Hepatocyte (in vitro differentiated cells): ENCODE measurements around the gene DOK6. TPM values are rescaled to one million over a fixed set of nuclear protein-coding genes. Genes with fewer than 3 reads are reported as not detected.
A peak's percentile ranks its signal among the peaks of the same experiment; 100 is the strongest.

Experiments used
- DNase-seq: peaks from one replicate; pipeline ENCODE4 v3.0.0-alpha.2; 2016; ENCODE audit warnings: low spot score
- H2AFZ ChIP-seq: fragments of 200-600 bp; sonication (generic); 2 replicates; pipeline ENCODE4 v1.6.0; 2016; ENCODE audit warnings: antibody characterized with exemption, mild to moderate bottlenecking
- H3K27ac ChIP-seq: fragments of 200-600 bp; sonication (generic); 2 replicates; pipeline ENCODE4 v1.5.1; 2016; ENCODE audit warnings: mild to moderate bottlenecking
- H3K27me3 ChIP-seq: fragments of 200-600 bp; sonication (generic); 2 replicates; pipeline ENCODE4 v1.6.1; 2016
- H3K36me3 ChIP-seq: fragments of 200-600 bp; sonication (generic); replicated peaks from 2 replicates; pipeline ENCODE4 v1.5.1; 2016; ENCODE audit warnings: low read depth; ENCODE audit not compliant: insufficient read depth
- H3K4me1 ChIP-seq: fragments of 200-600 bp; sonication (generic); 2 replicates; pipeline ENCODE4 v1.5.1; 2016; ENCODE audit warnings: mild to moderate bottlenecking, moderate library complexity; ENCODE audit not compliant: insufficient read depth
- H3K4me2 ChIP-seq: fragments of 200-600 bp; sonication (generic); 2 replicates; pipeline ENCODE4 v1.6.0; 2016
- H3K4me3 ChIP-seq: fragments of 200-600 bp; sonication (generic); 2 replicates; pipeline ENCODE4 v1.5.1; 2016; ENCODE audit warnings: mild to moderate bottlenecking
- H3K79me2 ChIP-seq: fragments of 200-600 bp; sonication (generic); 2 replicates; pipeline ENCODE4 v1.6.0; 2017; ENCODE audit warnings: mild to moderate bottlenecking
- H3K9me2 ChIP-seq: fragments of 200-600 bp; sonication (generic); replicated peaks from 2 replicates; pipeline ENCODE4 v1.6.0; 2017; ENCODE audit warnings: mild to moderate bottlenecking; ENCODE audit not compliant: insufficient read depth
- H3K9me3 ChIP-seq: fragments of 200-600 bp; sonication (generic); 2 replicates; pipeline ENCODE4 v1.5.1; 2016; ENCODE audit warnings: low read depth, mild to moderate bottlenecking
- H4K20me1 ChIP-seq: fragments of 200-600 bp; sonication (generic); 2 replicates; pipeline ENCODE4 v1.6.0; 2016; ENCODE audit warnings: mild to moderate bottlenecking; ENCODE audit not compliant: insufficient read depth, poor library complexity, severe bottlenecking
- CTCF ChIP-seq: fragments of 200-600 bp; sonication (generic); IDR thresholded peaks from 2 replicates; pipeline ENCODE4 v1.5.1; 2016; ENCODE audit warnings: antibody characterized with exemption, mild to moderate bottlenecking; ENCODE audit not compliant: poor library complexity
- EZH2 ChIP-seq: fragments of 200-600 bp; sonication (generic); IDR thresholded peaks from 2 replicates; pipeline ENCODE4 v1.6.1; 2016; ENCODE audit warnings: antibody characterized with exemption, mild to moderate bottlenecking, borderline replicate concordance
- EZH2phosphoT487 ChIP-seq: fragments of 200-600 bp; sonication (generic); IDR thresholded peaks from one replicate; pipeline ENCODE4 v1.6.1; 2018; ENCODE audit warnings: antibody characterized with exemption, mild to moderate bottlenecking, low read depth, moderate library complexity; ENCODE audit not compliant: unreplicated experiment, severe bottlenecking
- WGBS: methylation state at CpG from one replicate; pipeline ENCODE4 v1.1.6; 2016; ENCODE audit warnings: low lambda C conversion rate; ENCODE audit errors: missing lambda C conversion rate; 5-methylcytosine and 5-hydroxymethylcytosine counted together
- polyA plus RNA-seq: library from polyadenylated mRNA; unstranded; fragments of >200 nt; fragmentation: Nextera tagmentation; extraction: Ambion mirVana; gene quantifications from 2 replicates; pipeline ENCODE4 v1.2.1, GENCODE V29; 2016
- total RNA-seq: library from RNA; depleted of rRNA; stranded (reverse); fragments of >200 nt; gene quantifications from 2 replicates; pipeline ENCODE4 v1.2.3, GENCODE V29; 2014

Gene DOK6
- total and polyA plus RNA-seq, 2 experiments from 2014 or later: 2.6 to 4.0 TPM

- DNase-seq: no peak
- Histone ChIP-seq H3K9me2 (no peaks in the 10 kb centered on the region), H3K27me3 (no peaks in the 10 kb centered on the region), H3K4me3 (no peak overlapping the region), H3K27ac (no peak overlapping the region), H3K9me3 (no peaks in the 10 kb centered on the region), H2AFZ (no peak overlapping the region), H3K79me2 (no peaks in the 10 kb centered on the region), H3K4me2 (no peak overlapping the region), H4K20me1 (no peaks in the 10 kb centered on the region), H3K4me1 (no peaks in the 10 kb centered on the region), H3K36me3 (no peaks in the 10 kb centered on the region)
- TF ChIP-seq EZH2phosphoT487 (no peak), CTCF (no peak), EZH2 (no peak)
- 69% methylated on average over 4 of the region's 4 CpGs for WGBS
These were observed 362.3 kb downstream of the DOK6 start for GRCh38 chr18:69763002-69763401.

DNA sequence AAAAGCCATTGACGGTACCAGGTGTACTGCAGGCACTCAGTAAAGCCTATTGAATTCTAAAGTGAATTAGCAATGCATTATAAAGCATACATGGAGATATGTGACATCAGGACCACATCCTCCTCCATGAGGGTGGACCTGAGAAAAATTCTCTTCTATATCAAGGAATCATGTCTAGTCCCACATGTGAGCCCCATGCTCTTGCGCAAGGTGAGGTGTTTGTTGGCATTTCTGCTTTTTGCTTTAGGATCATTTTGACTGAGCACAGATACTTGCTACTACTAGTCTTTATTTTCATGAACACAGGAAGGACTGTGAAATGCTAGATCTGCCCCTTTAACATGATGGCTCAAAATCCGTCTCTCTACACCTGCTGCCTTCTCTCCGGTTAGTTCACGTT lies 363.1 kb downstream of the DOK6 start:
- H3K36me3 ChIP-seq: no peaks in the 10 kb centered on the region

GRCh38 chr18:69770238-69770637 lies 369.6 kb downstream of the DOK6 start:
- Histone ChIP-seq H3K9me2 (no peaks in the 10 kb centered on the region), H3K79me2 (no peaks in the 10 kb centered on the region), H3K27ac (no peak overlapping the region), H3K4me2 (peak overlapping the region; percentile 1), H3K4me3 (no peak overlapping the region), H2AFZ (no peak overlapping the region), H3K4me1 (no peaks in the 10 kb centered on the region), H4K20me1 (no peaks in the 10 kb centered on the region), H3K27me3 (no peaks in the 10 kb centered on the region), H3K9me3 (no peaks in the 10 kb centered on the region), H3K36me3 (no peaks in the 10 kb centered on the region)
- DNase-seq: no peak
- 23% methylated on average over 4 of the region's 4 CpGs for WGBS
- TF ChIP-seq EZH2phosphoT487: no peak
- TF ChIP-seq EZH2: no peak
- TF ChIP-seq CTCF: no peak

More for the DNA sequence above, 363.1 kb downstream of the DOK6 start:
- DNase-seq: no peak
- Histone ChIP-seq H3K9me3 (no peaks in the 10 kb centered on the region), H3K27me3 (no peaks in the 10 kb centered on the region), H3K4me2 (no peak overlapping the region), H2AFZ (no peak overlapping the region), H3K4me3 (no peak overlapping the region), H4K20me1 (no peaks in the 10 kb centered on the region), H3K9me2 (no peaks in the 10 kb centered on the region), H3K79me2 (no peaks in the 10 kb centered on the region), H3K4me1 (no peaks in the 10 kb centered on the region), H3K27ac (no peak overlapping the region)
- TF ChIP-seq EZH2phosphoT487: no peak
- TF ChIP-seq CTCF: no peak
- no peak for TF ChIP-seq EZH2
- WGBS: 93% methylated on average over 5 of the region's 5 CpGs

- H3K4me1 ChIP-seq: no peaks in the 10 kb centered on the region
- H3K4me3 ChIP-seq: no peak overlapping the region
- H3K79me2 ChIP-seq: no peaks in the 10 kb centered on the region
- WGBS: 28% methylated on average over 3 of the region's 3 CpGs
- TF ChIP-seq EZH2: no peak
- TF ChIP-seq EZH2phosphoT487: no peak
- TF ChIP-seq CTCF: no peak
- DNase-seq: no peak
- no peaks in the 10 kb centered on the region for H3K9me2 ChIP-seq
- no peaks in the 10 kb centered on the region for H3K27me3 ChIP-seq
- no peaks in the 10 kb centered on the region for H3K36me3 ChIP-seq
- H4K20me1 ChIP-seq: no peaks in the 10 kb centered on the region
- no peak overlapping the region for H3K4me2 ChIP-seq
- H3K9me3 ChIP-seq: no peaks in the 10 kb centered on the region
- H2AFZ ChIP-seq: no peak overlapping the region
- no peak overlapping the region for H3K27ac ChIP-seq
These were observed 374.1 kb downstream of the DOK6 start for GRCh38 chr18:69774831-69775230.
